ENCODE results near the gene EML2. TPM values are rescaled to one million over a fixed set of nuclear protein-coding genes. Genes with fewer than 3 reads are reported as not detected.

Gene EML2
- total and polyA plus RNA-seq, 2 of the 4 experiments (the other 2 are of a cell fraction), result 11.8 to 25.3 TPM

GRCh38 chr19:45560038-45560437, 79.2 kb downstream of the EML2 start:
- H3K79me1 ChIP-seq (ENCODE audit: low read depth in 1 of 2, low read length in 2 of 2), result peaks cover 3 to 24% of the 10 kb centered on the region in 2 experiments; a peak in 3 of 4 replicates
- in situ Hi-C loops (cut with MboI; ENCODE audit: low sequenced_read_pairs), result no loop called here
- H4K5ac ChIP-seq (ENCODE audit: low read depth, low read length), result no peak overlapping the region
- no peak overlapping the region for H3K23ac ChIP-seq (ENCODE audit: low read depth, low read length)
- no peak overlapping the region for H2BK20ac ChIP-seq (ENCODE audit: low read depth, low read length)
- TF ChIP-seq MXI1 (IDR thresholded peaks at IDR 0.05; ENCODE audit: borderline replicate concordance, low read depth, low read length) (no peak), RCOR1 (IDR thresholded peaks at IDR 0.05; ENCODE audit: insufficient replicate concordance, low read length) (no peak), BHLHE40 (IDR thresholded peaks at IDR 0.05; ENCODE audit: low read depth, low read length) (no peak), NFE2L2 (IDR thresholded peaks at IDR 0.05; ENCODE audit: low read depth, low read length) (no peak), SMC3 (IDR thresholded peaks at IDR 0.05; ENCODE audit: low read depth, low read length) (no peak), CEBPB (IDR thresholded peaks at IDR 0.05; ENCODE audit: low read depth, low read length) (no peak), POLR2A (IDR thresholded peaks at IDR 0.05; ENCODE audit: low read depth, low read length) (no peak)
- intact Hi-C loops (cut with micrococcal nuclease), result no loop called here
- H2AFZ ChIP-seq (replicated peaks; ENCODE audit: low read length, poor library complexity), result no peak overlapping the region
- H4K91ac ChIP-seq (ENCODE audit: insufficient read depth, low read depth, low read length), result no peak overlapping the region
- no peak overlapping the region for H3K18ac ChIP-seq (ENCODE audit: low read depth, low read length)
- POLR2A ChIA-PET (ENCODE audit: unreplicated experiment), result no interaction called here
- H2BK120ac ChIP-seq (ENCODE audit: low read depth, low read length), result no peak overlapping the region
- dilution Hi-C loops (cut with HindIII; ENCODE audit: low sequenced_read_pairs, unreplicated experiment), result no loop called here
- no peak overlapping the region for H3K4ac ChIP-seq (ENCODE audit: low read depth, low read length)
- H2AK5ac ChIP-seq (ENCODE audit: low read depth, low read length), result no peak overlapping the region
- H3K4me1 ChIP-seq (ENCODE audit: control insufficient read depth, insufficient read depth, low read length), result no peaks in the 10 kb centered on the region
- CTCF ChIA-PET, result no interaction called here
- no peak overlapping the region for H2BK15ac ChIP-seq (ENCODE audit: low read depth, low read length)
- H3K27me3 ChIP-seq (ENCODE audit: control insufficient read depth, insufficient read depth, low read length), result no peaks in the 10 kb centered on the region
- peaks cover 2% of the 10 kb centered on the region; the same call in 1 of the 2 replicates for H4K20me1 ChIP-seq (ENCODE audit: insufficient read depth, low read length)
- no peak overlapping the region for H3K9ac ChIP-seq (ENCODE audit: low read depth, low read length)
- no peak overlapping the region for H2AK9ac ChIP-seq (replicated peaks; ENCODE audit: low read depth, low read length, poor library complexity)
- no peak overlapping the region for H3K27ac ChIP-seq (ENCODE audit: insufficient read depth, low read length)
- H3K9me1 ChIP-seq (ENCODE audit: insufficient read depth, low read length), result peaks cover 3% of the 10 kb centered on the region; the same call in 1 of the 2 replicates
- ATAC-seq (ENCODE audit: low read depth) (no peak), DNase-seq (no peak)
- no peak overlapping the region for H3K56ac ChIP-seq (ENCODE audit: extremely low read depth, insufficient read depth, low read length)
- no peak overlapping the region for H2BK5ac ChIP-seq (ENCODE audit: low read depth, low read length, poor library complexity, severe bottlenecking)
- 86% methylated on average over 2 of the region's 5 CpGs; no CpG with 5 or more reads in 1 of the 2 experiments for WGBS, 2 experiments (ENCODE audit: extremely low coverage in 2 of 2, insufficient read length in 1 of 2)
- no TSS peak for BruUV-seq (replicated peaks)
- H3K14ac ChIP-seq (replicated peaks; ENCODE audit: low read depth, low read length), result no peak overlapping the region
- no peak overlapping the region for H3K4me3 ChIP-seq (ENCODE audit: insufficient read depth, low read depth, low read length)
- no peak overlapping the region for H4K8ac ChIP-seq (ENCODE audit: low read depth in 2 of 2, low read length in 2 of 2)
- no peaks in the 10 kb centered on the region for H3K36me3 ChIP-seq (ENCODE audit: control insufficient read depth, insufficient read depth, low read length)
- H3K9me3 ChIP-seq (ENCODE audit: control insufficient read depth, insufficient read depth, low read length), result no peaks in the 10 kb centered on the region
- no peak overlapping the region for H3K4me2 ChIP-seq (ENCODE audit: low read depth, low read length)

Small RNA genes within 50 kb of the gene (microRNA-seq; reads per million reads assigned to microRNA genes)
- 214 reads per million, percentile 61 among the genes with 10 or more reads in this experiment for gene MIR330 (ENCODE audit: unreplicated experiment)
- 0 to 1.0 reads per million in 2 experiments for gene MIR642A (ENCODE audit: insufficient read depth in 1 of 2, insufficient read length in 1 of 2, unreplicated experiment in 1 of 2)
- not detected for gene MIR642B (ENCODE audit: unreplicated experiment)
- gene RN7SL836P (ENCODE audit: insufficient read depth, insufficient read length), result not detected

Small RNA genes within 50 kb of the gene (small RNA-seq; reads per million reads assigned to genes)
- gene MIR642A (0 to 1.5 (median 0.31) reads per million in 5 experiments), gene RN7SL836P (0 to 0.15 (median 0) reads per million in 5 experiments)

Other genes with a start within 250 kb of the EML2 start
- 0.56 and 3.0 TPM in 2 replicates for gene PPP1R13L, start 234.3 kb downstream of the EML2 start, total RNA-seq (2012; rRNA removed)
- gene PPP1R13L, start 234.3 kb downstream of the EML2 start, polyA plus RNA-seq (2012; rRNA removed), result 11.6 and 13.3 TPM in 2 replicates
- 10.3 and 12.5 TPM in 2 replicates for gene POLR1G, start 232.8 kb downstream of the EML2 start, total RNA-seq (2012; rRNA removed)
- 8.0 and 8.8 TPM in 2 replicates for gene POLR1G, start 232.8 kb downstream of the EML2 start, polyA plus RNA-seq (2012; rRNA removed)
- 76.9 and 84.2 TPM in 2 replicates for gene ERCC1, start 215.5 kb downstream of the EML2 start, total RNA-seq (2012; rRNA removed)
- 132 and 153 TPM in 2 replicates for gene ERCC1, start 215.5 kb downstream of the EML2 start, polyA plus RNA-seq (2012; rRNA removed)
- gene FOSB, start 171.4 kb downstream of the EML2 start, total RNA-seq (2012; rRNA removed), result 11.1 and 31.9 TPM in 2 replicates
- gene FOSB, start 171.4 kb downstream of the EML2 start, polyA plus RNA-seq (2012; rRNA removed), result 15.6 and 60.1 TPM in 2 replicates
- 5.3 and 5.7 TPM in 2 replicates for gene RTN2, start 142.3 kb downstream of the EML2 start, total RNA-seq (2012; rRNA removed)
- 17.4 and 19.4 TPM in 2 replicates for gene RTN2, start 142.3 kb downstream of the EML2 start, polyA plus RNA-seq (2012; rRNA removed)
- 0.56 and 0.90 TPM in 2 replicates for gene PPM1N, start 141.0 kb downstream of the EML2 start, total RNA-seq (2012; rRNA removed)
- 1.6 TPM in 2 replicates for gene PPM1N, start 141.0 kb downstream of the EML2 start, polyA plus RNA-seq (2012; rRNA removed)
- 61.1 and 66.9 TPM in 2 replicates for gene VASP, start 131.9 kb downstream of the EML2 start, total RNA-seq (2012; rRNA removed)
- gene VASP, start 131.9 kb downstream of the EML2 start, polyA plus RNA-seq (2012; rRNA removed), result 88.8 and 126 TPM in 2 replicates
- gene OPA3, start 54.6 kb downstream of the EML2 start, total RNA-seq (2012; rRNA removed), result 3.9 and 5.2 TPM in 2 replicates
- 9.6 and 10.9 TPM in 2 replicates for gene OPA3, start 54.6 kb downstream of the EML2 start, polyA plus RNA-seq (2012; rRNA removed)
- gene GPR4, start 37.2 kb downstream of the EML2 start, total RNA-seq (2012; rRNA removed), result not detected in 2 replicates
- gene GPR4, start 37.2 kb downstream of the EML2 start, polyA plus RNA-seq (2012; rRNA removed), result 0.02 and 0.04 TPM in 2 replicates
- gene GIPR, start 28.8 kb upstream of the EML2 start, total RNA-seq (2012; rRNA removed), result 0.18 and 0.28 TPM in 2 replicates
- 0.63 and 1.2 TPM in 2 replicates for gene GIPR, start 28.8 kb upstream of the EML2 start, polyA plus RNA-seq (2012; rRNA removed)
- 877 and 974 TPM in 2 replicates for gene SNRPD2, start 52.6 kb upstream of the EML2 start, total RNA-seq (2012; rRNA removed)
- gene SNRPD2, start 52.6 kb upstream of the EML2 start, polyA plus RNA-seq (2012; rRNA removed), result 587 and 623 TPM in 2 replicates
- 6.6 and 7.8 TPM in 2 replicates for gene QPCTL, start 53.3 kb upstream of the EML2 start, total RNA-seq (2012; rRNA removed)
- 11.5 and 12.1 TPM in 2 replicates for gene QPCTL, start 53.3 kb upstream of the EML2 start, polyA plus RNA-seq (2012; rRNA removed)
- 2.2 and 3.0 TPM in 2 replicates for gene FBXO46, start 91.5 kb upstream of the EML2 start, total RNA-seq (2012; rRNA removed)
- 6.8 and 7.0 TPM in 2 replicates for gene FBXO46, start 91.5 kb upstream of the EML2 start, polyA plus RNA-seq (2012; rRNA removed)
- not detected in 2 replicates for gene MEIOSIN, start 94.0 kb upstream of the EML2 start, total RNA-seq (2012; rRNA removed)
- gene MEIOSIN, start 94.0 kb upstream of the EML2 start, polyA plus RNA-seq (2012; rRNA removed), result not detected in 2 replicates
- gene SIX5, start 129.9 kb upstream of the EML2 start, total RNA-seq (2012; rRNA removed), result 0.90 and 1.4 TPM in 2 replicates
- gene SIX5, start 129.9 kb upstream of the EML2 start, polyA plus RNA-seq (2012; rRNA removed), result 15.5 TPM in 2 replicates
- 7.9 and 10.0 TPM in 2 replicates for gene DMPK, start 143.1 kb upstream of the EML2 start, total RNA-seq (2012; rRNA removed)
- 48.5 and 50.7 TPM in 2 replicates for gene DMPK, start 143.1 kb upstream of the EML2 start, polyA plus RNA-seq (2012; rRNA removed)
- 9.7 and 10.0 TPM in 2 replicates for gene DMWD, start 153.4 kb upstream of the EML2 start, total RNA-seq (2012; rRNA removed)
- gene DMWD, start 153.4 kb upstream of the EML2 start, polyA plus RNA-seq (2012; rRNA removed), result 28.5 and 33.1 TPM in 2 replicates
- under 0.01 TPM in 2 replicates for gene RSPH6A, start 175.9 kb upstream of the EML2 start, total RNA-seq (2012; rRNA removed)
- gene RSPH6A, start 175.9 kb upstream of the EML2 start, polyA plus RNA-seq (2012; rRNA removed), result 0.09 TPM in 1 of 2 replicates, not detected in the other
- gene SYMPK, start 223.8 kb upstream of the EML2 start, total RNA-seq (2012; rRNA removed), result 33.6 and 35.3 TPM in 2 replicates
- 70.0 and 71.5 TPM in 2 replicates for gene SYMPK, start 223.8 kb upstream of the EML2 start, polyA plus RNA-seq (2012; rRNA removed)
- gene FOXA3, start 224.9 kb upstream of the EML2 start, total RNA-seq (2012; rRNA removed), result not detected in 2 replicates
- not detected in 2 replicates for gene FOXA3, start 224.9 kb upstream of the EML2 start, polyA plus RNA-seq (2012; rRNA removed)
- gene IRF2BP1, start 246.7 kb upstream of the EML2 start, total RNA-seq (2012; rRNA removed), result 4.5 and 5.0 TPM in 2 replicates
- gene IRF2BP1, start 246.7 kb upstream of the EML2 start, polyA plus RNA-seq (2012; rRNA removed), result 8.5 and 11.6 TPM in 2 replicates